Measurements from ENCODE around the gene GRAMD1A.

DNA sequence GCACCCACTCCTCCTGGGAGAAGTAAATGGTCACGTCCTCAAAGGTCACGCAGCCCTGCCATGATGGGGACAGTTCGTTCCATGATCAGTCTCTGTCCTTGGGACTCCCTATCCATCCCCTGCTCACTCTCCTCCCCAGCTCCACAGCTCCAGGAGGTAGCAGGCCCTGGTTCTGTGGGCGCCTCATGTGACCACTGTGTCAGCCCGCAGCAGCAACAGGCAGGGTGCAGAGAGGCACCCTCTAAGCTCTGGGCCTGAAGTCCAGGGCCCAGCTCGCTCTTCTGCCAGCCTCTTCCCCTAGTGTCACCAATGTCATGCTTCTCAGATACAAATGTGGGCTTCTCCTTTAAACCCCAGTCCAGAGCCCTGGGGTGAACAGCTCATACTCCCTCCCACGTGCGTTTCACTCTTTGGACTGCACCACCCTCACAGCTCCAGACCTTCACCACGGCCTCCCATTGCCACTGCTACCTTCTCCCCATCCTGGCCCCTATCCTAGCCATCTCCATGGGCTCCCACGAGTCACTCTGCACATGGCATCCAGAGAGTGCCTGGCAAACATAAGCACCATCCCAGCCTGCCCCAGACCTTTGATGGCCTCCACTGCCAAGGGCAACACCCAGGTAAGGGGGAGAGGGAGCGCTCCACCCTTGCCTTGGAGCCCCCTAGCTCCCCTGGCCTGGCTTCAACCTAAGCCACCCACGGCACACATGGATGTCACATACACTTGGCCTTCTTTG, 39.0 kb upstream of the GRAMD1A start:
- TF ChIP-seq CTCF (IDR thresholded peaks at IDR 0.05), result no peak
- no peak for TF ChIP-seq POLR2AphosphoS5 (IDR thresholded peaks at IDR 0.05)

All from transverse colon (tissue), 4 donors.